Measurements from ENCODE around the gene PRKAR2A. TPM values are rescaled to one million over a fixed set of nuclear protein-coding genes. Genes with fewer than 3 reads are reported as not detected.

Gene PRKAR2A
- total RNA-seq, 6 donors from 2014 or later = 13.0 to 62.3 (median 31.4) TPM

GRCh38 chr3:48847053-48847503 lies 596 bp downstream of the PRKAR2A start:
- Histone ChIP-seq H3K36me3 (no peaks in the 10 kb centered on the region), H3K4me3 (peak overlapping the region; percentile 44 to 95 (median 92)), H3K27ac (peak overlapping the region; percentile 90 to 98 (median 92)), H3K4me1 (peaks cover 20 to 26% (median 24%) of the 10 kb centered on the region in 4 donors), H3K27me3 (no peaks in the 10 kb centered on the region), H3K9me3 (no peaks in the 10 kb centered on the region)
- peak in 1 of 2 donors; percentile 4 for TF ChIP-seq POLR2AphosphoS5 (IDR thresholded peaks at IDR 0.05)
- no peak for TF ChIP-seq POLR2A (IDR thresholded peaks at IDR 0.05)
- 0 to 1% methylated on average over 14 to 27 of the region's 42 CpGs for WGBS, 2 donors
- ATAC-seq (ENCODE audit: low FRiP score in 2 of 2) (peak; percentile 79 to 82), DNase-seq (peak; percentile 86 to 95)

DNA sequence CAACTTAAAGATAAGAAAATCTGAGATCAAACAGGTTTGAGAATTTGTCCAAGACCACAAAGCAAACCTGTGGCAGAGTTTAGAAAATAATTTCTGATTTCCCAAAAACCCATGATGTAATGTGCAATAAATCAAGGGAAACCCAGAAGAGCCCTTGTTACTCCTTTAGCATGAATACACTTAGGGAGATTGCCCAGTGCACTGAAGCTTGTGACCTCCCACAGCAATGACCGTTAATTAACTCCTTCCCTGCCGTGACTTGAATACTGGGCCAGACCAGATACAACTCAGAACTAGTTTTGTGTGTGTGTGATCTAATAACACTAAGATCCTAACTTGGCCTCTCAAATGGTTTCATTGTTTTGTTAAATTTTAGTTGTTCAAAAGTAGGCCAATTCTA lies 2.5 kb downstream of the PRKAR2A start:
- Histone ChIP-seq H3K9me3 (no peaks in the 10 kb centered on the region), H3K4me3 (peak overlapping the region in 1 of 4 donors; percentile 93), H3K27ac (no peak overlapping the region), H3K36me3 (no peaks in the 10 kb centered on the region), H3K4me1 (peaks cover 20 to 26% (median 24%) of the 10 kb centered on the region in 4 donors), H3K27me3 (no peaks in the 10 kb centered on the region)
- 46 to 52% methylated on average over 2 of the region's 2 CpGs for WGBS, 2 donors
- DNase-seq (no peak), ATAC-seq (ENCODE audit: low FRiP score in 2 of 2) (no peak)
- no peak for TF ChIP-seq POLR2A (IDR thresholded peaks at IDR 0.05)
- TF ChIP-seq EP300 (IDR thresholded peaks at IDR 0.05) = no peak
- TF ChIP-seq, protein P1, sequence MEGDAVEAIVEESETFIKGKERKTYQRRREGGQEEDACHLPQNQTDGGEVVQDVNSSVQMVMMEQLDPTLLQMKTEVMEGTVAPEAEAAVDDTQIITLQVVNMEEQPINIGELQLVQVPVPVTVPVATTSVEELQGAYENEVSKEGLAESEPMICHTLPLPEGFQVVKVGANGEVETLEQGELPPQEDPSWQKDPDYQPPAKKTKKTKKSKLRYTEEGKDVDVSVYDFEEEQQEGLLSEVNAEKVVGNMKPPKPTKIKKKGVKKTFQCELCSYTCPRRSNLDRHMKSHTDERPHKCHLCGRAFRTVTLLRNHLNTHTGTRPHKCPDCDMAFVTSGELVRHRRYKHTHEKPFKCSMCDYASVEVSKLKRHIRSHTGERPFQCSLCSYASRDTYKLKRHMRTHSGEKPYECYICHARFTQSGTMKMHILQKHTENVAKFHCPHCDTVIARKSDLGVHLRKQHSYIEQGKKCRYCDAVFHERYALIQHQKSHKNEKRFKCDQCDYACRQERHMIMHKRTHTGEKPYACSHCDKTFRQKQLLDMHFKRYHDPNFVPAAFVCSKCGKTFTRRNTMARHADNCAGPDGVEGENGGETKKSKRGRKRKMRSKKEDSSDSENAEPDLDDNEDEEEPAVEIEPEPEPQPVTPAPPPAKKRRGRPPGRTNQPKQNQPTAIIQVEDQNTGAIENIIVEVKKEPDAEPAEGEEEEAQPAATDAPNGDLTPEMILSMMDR (IDR thresholded peaks at IDR 0.05) = no peak
- no peak for TF ChIP-seq POLR2AphosphoS5 (IDR thresholded peaks at IDR 0.05)

GRCh38 chr3:48837163-48837562 lies 10.5 kb downstream of the PRKAR2A start:
- WGBS, 2 donors = 79 to 88% methylated on average over 2 of the region's 2 CpGs

DNA sequence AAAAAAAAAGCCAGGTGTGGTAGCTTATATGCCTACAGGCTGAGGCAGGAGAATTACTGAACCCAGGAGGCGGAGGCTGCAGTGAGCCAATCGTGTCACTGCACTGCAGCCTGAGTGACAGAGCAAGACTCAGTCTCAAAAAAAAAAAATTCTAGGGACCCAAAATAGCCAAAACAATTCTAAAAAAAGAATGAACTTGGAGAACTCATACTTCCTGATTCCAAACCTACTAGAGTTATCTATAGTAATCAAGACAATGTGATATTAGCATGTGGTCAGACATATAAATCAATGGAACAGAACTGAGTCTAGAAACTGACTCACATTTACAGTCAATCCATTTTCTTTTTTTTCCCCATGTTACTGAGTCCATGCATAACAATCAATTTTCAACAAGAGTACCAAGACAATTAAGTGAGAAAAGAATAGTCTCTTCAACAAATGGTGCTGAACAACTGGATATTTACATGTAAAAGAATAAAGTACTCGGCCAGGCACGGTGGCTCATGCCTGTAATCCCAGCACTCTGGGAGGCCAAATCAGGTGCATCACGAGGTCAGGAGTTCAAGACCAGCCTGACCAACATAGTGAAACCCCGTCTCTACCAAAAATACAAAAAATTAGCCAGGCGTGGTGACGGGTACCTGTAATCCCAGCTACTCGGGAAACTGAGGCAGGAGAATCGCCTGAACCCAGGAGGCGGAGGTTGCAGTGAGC lies 11.9 kb downstream of the PRKAR2A start:
- Histone ChIP-seq H3K4me3 (no peak overlapping the region), H3K27ac (no peak overlapping the region), H3K36me3 (peaks cover 0 to 11% (median 4%) of the 10 kb centered on the region in 4 donors), H3K4me1 (peaks cover 0 to 9% (median 0%) of the 10 kb centered on the region in 4 donors), H3K27me3 (no peaks in the 10 kb centered on the region), H3K9me3 (no peaks in the 10 kb centered on the region)
- TF ChIP-seq EP300 (IDR thresholded peaks at IDR 0.05) (no peak), POLR2AphosphoS5 (IDR thresholded peaks at IDR 0.05) (no peak), POLR2A (IDR thresholded peaks at IDR 0.05) (no peak)
- WGBS, 2 donors = 88 to 95% methylated on average over 11 of the region's 11 CpGs
- DNase-seq = no peak
- ATAC-seq (ENCODE audit: low FRiP score in 2 of 2) = no peak

More at GRCh38 chr3:48837163-48837562, 10.5 kb downstream of the PRKAR2A start:
- TF ChIP-seq, protein P1 (IDR thresholded peaks at IDR 0.05) = no peak
- TF ChIP-seq POLR2AphosphoS5 (IDR thresholded peaks at IDR 0.05) = no peak
- TF ChIP-seq POLR2A (IDR thresholded peaks at IDR 0.05) = no peak
- no peak for TF ChIP-seq EP300 (IDR thresholded peaks at IDR 0.05)
- DNase-seq (no peak), ATAC-seq (ENCODE audit: low FRiP score in 2 of 2) (no peak)
- Histone ChIP-seq H3K4me1 (peaks cover 0 to 8% (median 0%) of the 10 kb centered on the region in 4 donors), H3K9me3 (no peaks in the 10 kb centered on the region), H3K27ac (no peak overlapping the region), H3K36me3 (peaks cover 0 to 11% (median 4%) of the 10 kb centered on the region in 4 donors), H3K4me3 (no peak overlapping the region), H3K27me3 (no peaks in the 10 kb centered on the region)

DNA sequence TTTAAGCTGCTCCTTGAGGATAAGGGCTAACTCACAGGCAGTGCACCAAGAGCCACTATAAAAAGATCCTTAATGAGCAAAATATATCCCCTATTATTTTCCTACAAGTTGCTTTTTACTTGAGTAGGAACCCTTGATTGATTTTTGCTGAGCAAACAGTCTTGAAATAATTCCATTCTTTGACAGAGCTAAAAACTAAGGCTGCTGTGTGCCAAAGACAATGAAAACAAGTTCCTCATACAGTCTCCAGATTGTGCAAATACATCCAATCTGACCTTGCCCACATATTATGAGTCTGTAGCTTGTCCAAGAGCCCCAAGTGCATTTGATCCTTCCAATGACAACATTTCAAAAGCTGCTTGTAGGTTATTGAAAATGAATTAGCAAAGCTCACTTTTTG lies 15.0 kb downstream of the PRKAR2A start:
- Histone ChIP-seq H3K27me3 (no peaks in the 10 kb centered on the region), H3K36me3 (peaks cover 0 to 4% (median under 1%) of the 10 kb centered on the region in 4 donors), H3K4me1 (peaks cover 0 to 9% (median 0%) of the 10 kb centered on the region in 4 donors), H3K27ac (no peak overlapping the region), H3K9me3 (no peaks in the 10 kb centered on the region), H3K4me3 (no peak overlapping the region)
- DNase-seq = no peak
- ATAC-seq (ENCODE audit: low FRiP score in 2 of 2) = no peak
- TF ChIP-seq POLR2AphosphoS5 (IDR thresholded peaks at IDR 0.05) (no peak), POLR2A (IDR thresholded peaks at IDR 0.05) (no peak), EP300 (IDR thresholded peaks at IDR 0.05) (no peak)
- TF ChIP-seq, protein P1 (IDR thresholded peaks at IDR 0.05) = no peak

All from upper lobe of left lung (tissue), 6 donors.